IPS-18a (cell line): Measurements from ENCODE around the gene IL1A.

ENCODE experiments used
- H3K27ac ChIP-seq: one replicate; pipeline ENCODE4 v1.5.1; 2013; ENCODE audit warnings: low read length
- H3K27me3 ChIP-seq: one replicate; pipeline ENCODE4 v1.6.1; 2013; ENCODE audit warnings: mild to moderate bottlenecking, low read length; ENCODE audit not compliant: control insufficient read depth, insufficient read depth
- H3K36me3 ChIP-seq: one replicate; pipeline ENCODE4 v1.6.1; 2013; ENCODE audit warnings: low read depth, low read length; ENCODE audit not compliant: control insufficient read depth
- H3K4me1 ChIP-seq: one replicate; pipeline ENCODE4 v1.6.1; 2013; ENCODE audit warnings: low read depth, low read length; ENCODE audit not compliant: control insufficient read depth
- H3K4me3 ChIP-seq: one replicate; pipeline ENCODE4 v1.5.1; 2013; ENCODE audit warnings: low read length
- H3K9ac ChIP-seq: one replicate; pipeline ENCODE4 v1.6.1; 2013; ENCODE audit warnings: mild to moderate bottlenecking, low read length, moderate library complexity
- H3K9me3 ChIP-seq: one replicate; pipeline ENCODE4 v1.6.1; 2013; ENCODE audit warnings: low read depth, low read length; ENCODE audit not compliant: control insufficient read depth

The IL1A gene

GRCh38 chr2:112772322-112772721 lies 12.0 kb downstream of the IL1A start:
- Histone ChIP-seq H3K36me3 (no peaks in the 10 kb centered on the region), H3K27me3 (no peaks in the 10 kb centered on the region), H3K4me3 (no peak overlapping the region), H3K27ac (no peak overlapping the region), H3K9me3 (no peaks in the 10 kb centered on the region), H3K4me1 (no peaks in the 10 kb centered on the region), H3K9ac (no peak overlapping the region)

- H3K9ac ChIP-seq = no peak overlapping the region
- H3K27me3 ChIP-seq = no peaks in the 10 kb centered on the region
- peaks cover 6% of the 10 kb centered on the region for H3K4me1 ChIP-seq
- H3K9me3 ChIP-seq = no peaks in the 10 kb centered on the region
- no peak overlapping the region for H3K27ac ChIP-seq
- H3K36me3 ChIP-seq = no peaks in the 10 kb centered on the region
- no peak overlapping the region for H3K4me3 ChIP-seq
Measured at GRCh38 chr2:112768432-112768831, 15.9 kb downstream of the IL1A start.

- Histone ChIP-seq H3K27ac (no peak overlapping the region), H3K4me1 (peaks cover 12% of the 10 kb centered on the region), H3K27me3 (no peaks in the 10 kb centered on the region), H3K4me3 (no peak overlapping the region), H3K36me3 (no peaks in the 10 kb centered on the region), H3K9ac (no peak overlapping the region), H3K9me3 (no peaks in the 10 kb centered on the region)
Measured at GRCh38 chr2:112767693-112768330, 16.5 kb downstream of the IL1A start.

GRCh38 chr2:112765251-112765650 lies 19.0 kb downstream of the IL1A start:
- Histone ChIP-seq H3K9ac (peak overlapping the region; percentile 34), H3K4me1 (peaks cover 12% of the 10 kb centered on the region), H3K27ac (no peak overlapping the region), H3K9me3 (no peaks in the 10 kb centered on the region), H3K4me3 (peak overlapping the region; percentile 99), H3K27me3 (no peaks in the 10 kb centered on the region), H3K36me3 (peaks cover 2% of the 10 kb centered on the region)

- Histone ChIP-seq H3K4me1 (peaks cover 12% of the 10 kb centered on the region), H3K27me3 (no peaks in the 10 kb centered on the region), H3K4me3 (peak within 1 kb of the TSS; percentile 99), H3K9me3 (no peaks in the 10 kb centered on the region), H3K9ac (peak within 1 kb of the TSS; percentile 63), H3K27ac (no peak within 1 kb of the TSS), H3K36me3 (peaks cover 11% of the 10 kb centered on the region)
Measured at GRCh38 chr2:112764071-112765044, 19.9 kb downstream of the IL1A start, which contains the start of gene CKAP2L. Gene CKAP2L (minus strand): TSS chr2:112764609. CDS start chr2:112764598, 11 bp downstream.

GRCh38 chr2:112762276-112762675 lies 22.0 kb downstream of the IL1A start:
- Histone ChIP-seq H3K27ac (no peak overlapping the region), H3K36me3 (peaks cover 29% of the 10 kb centered on the region), H3K4me1 (peaks cover 12% of the 10 kb centered on the region), H3K4me3 (no peak overlapping the region), H3K9me3 (no peaks in the 10 kb centered on the region), H3K27me3 (no peaks in the 10 kb centered on the region), H3K9ac (no peak overlapping the region)

- Histone ChIP-seq H3K9ac (no peak overlapping the region), H3K4me1 (peaks cover 10% of the 10 kb centered on the region), H3K27ac (no peak overlapping the region), H3K4me3 (no peak overlapping the region), H3K36me3 (peaks cover 47% of the 10 kb centered on the region), H3K27me3 (no peaks in the 10 kb centered on the region), H3K9me3 (no peaks in the 10 kb centered on the region)
Measured at GRCh38 chr2:112760149-112760548, 24.1 kb downstream of the IL1A start.

GRCh38 chr2:112758711-112759110 lies 25.6 kb downstream of the IL1A start:
- Histone ChIP-seq H3K36me3 (peaks cover 57% of the 10 kb centered on the region), H3K27ac (no peak overlapping the region)

GRCh38 chr2:112757265-112757664 lies 27.0 kb downstream of the IL1A start:
- no peaks in the 10 kb centered on the region for H3K9me3 ChIP-seq
- no peak overlapping the region for H3K27ac ChIP-seq
- no peak overlapping the region for H3K4me3 ChIP-seq
- H3K9ac ChIP-seq = no peak overlapping the region
- H3K4me1 ChIP-seq = no peaks in the 10 kb centered on the region
- no peaks in the 10 kb centered on the region for H3K27me3 ChIP-seq
- H3K36me3 ChIP-seq = peaks cover 60% of the 10 kb centered on the region

More at GRCh38 chr2:112758711-112759110, 25.6 kb downstream of the IL1A start:
- H3K9ac ChIP-seq = no peak overlapping the region
- no peaks in the 10 kb centered on the region for H3K27me3 ChIP-seq
- H3K4me3 ChIP-seq = no peak overlapping the region
- H3K4me1 ChIP-seq = peaks cover 7% of the 10 kb centered on the region
- H3K9me3 ChIP-seq = no peaks in the 10 kb centered on the region

GRCh38 chr2:112756207-112756606 lies 28.1 kb downstream of the IL1A start:
- peaks cover 68% of the 10 kb centered on the region for H3K36me3 ChIP-seq
- H3K4me3 ChIP-seq = no peak overlapping the region
- no peaks in the 10 kb centered on the region for H3K9me3 ChIP-seq
- H3K27ac ChIP-seq = no peak overlapping the region
- H3K9ac ChIP-seq = no peak overlapping the region
- H3K4me1 ChIP-seq = no peaks in the 10 kb centered on the region
- H3K27me3 ChIP-seq = no peaks in the 10 kb centered on the region

GRCh38 chr2:112755444-112755843 lies 28.8 kb downstream of the IL1A start:
- Histone ChIP-seq H3K27me3 (no peaks in the 10 kb centered on the region), H3K9me3 (no peaks in the 10 kb centered on the region), H3K4me3 (no peak overlapping the region), H3K36me3 (peaks cover 70% of the 10 kb centered on the region), H3K27ac (no peak overlapping the region), H3K9ac (no peak overlapping the region), H3K4me1 (no peaks in the 10 kb centered on the region)
